ENCODE data around the gene SEZ6L2. TPM values are rescaled to one million over a fixed set of nuclear protein-coding genes. Genes with fewer than 3 reads are reported as not detected.

The SEZ6L2 gene
- total RNA-seq, 1 donor from 2014 or later = 2.1 TPM

DNA sequence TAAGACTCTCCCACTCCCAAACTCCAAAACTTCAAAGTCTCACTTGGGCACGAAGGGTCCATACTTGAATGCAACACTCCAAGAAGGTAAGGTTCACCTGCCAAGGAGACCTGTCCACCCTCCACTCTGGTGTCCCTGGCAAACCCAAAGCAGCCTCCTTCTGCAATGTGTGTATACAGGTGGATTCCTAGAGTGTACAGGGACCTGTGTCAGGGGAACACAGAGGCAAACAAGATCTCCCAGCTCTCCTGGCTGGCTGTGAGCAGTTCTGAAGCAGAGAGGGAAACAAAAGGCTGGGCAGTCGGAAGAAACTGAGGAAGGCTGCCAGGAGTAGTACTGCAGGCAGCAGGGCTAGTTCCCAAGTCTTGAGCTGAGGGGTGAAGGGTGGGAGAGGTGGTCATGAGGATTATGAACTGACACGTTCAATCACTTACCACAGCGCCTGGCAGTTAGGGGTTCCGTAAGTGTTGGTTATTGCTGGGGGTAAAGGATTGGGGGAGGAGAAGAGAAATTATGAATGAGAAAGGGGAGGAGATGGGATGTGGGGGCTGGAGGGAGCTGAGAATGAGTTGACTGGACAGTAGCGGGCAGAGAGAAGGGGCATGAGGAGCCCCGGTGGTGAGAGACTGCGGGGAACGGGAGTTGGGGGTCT, 25.9 kb upstream of the SEZ6L2 start:
- peaks cover 5 to 11% (median 10%) of the 10 kb centered on the region in 3 donors for H3K36me3 ChIP-seq (ENCODE audit: control insufficient read depth in 3 of 3, insufficient read depth in 3 of 3, low read length in 3 of 3)
- H3K9me3 ChIP-seq (ENCODE audit: control insufficient read depth in 3 of 3, low read length in 3 of 3) = no peaks in the 10 kb centered on the region
- H3K27ac ChIP-seq (ENCODE audit: low read depth, low read length) = no peak overlapping the region
- peaks cover 18 to 29% (median 19%) of the 10 kb centered on the region in 3 donors for H3K4me1 ChIP-seq (ENCODE audit: control insufficient read depth in 3 of 3, insufficient read depth in 3 of 3, low read length in 3 of 3)
- H3K9ac ChIP-seq (ENCODE audit: low read depth in 1 of 3, low read length in 3 of 3) = peak overlapping the region; percentile 71 to 92 (median 78)
- H3K27me3 ChIP-seq (ENCODE audit: control insufficient read depth in 3 of 3, insufficient read depth in 3 of 3, low read length in 3 of 3) = no peaks in the 10 kb centered on the region
- peak overlapping the region; percentile 80 to 95 (median 89) for H3K4me3 ChIP-seq (ENCODE audit: low read length in 3 of 3)

DNA sequence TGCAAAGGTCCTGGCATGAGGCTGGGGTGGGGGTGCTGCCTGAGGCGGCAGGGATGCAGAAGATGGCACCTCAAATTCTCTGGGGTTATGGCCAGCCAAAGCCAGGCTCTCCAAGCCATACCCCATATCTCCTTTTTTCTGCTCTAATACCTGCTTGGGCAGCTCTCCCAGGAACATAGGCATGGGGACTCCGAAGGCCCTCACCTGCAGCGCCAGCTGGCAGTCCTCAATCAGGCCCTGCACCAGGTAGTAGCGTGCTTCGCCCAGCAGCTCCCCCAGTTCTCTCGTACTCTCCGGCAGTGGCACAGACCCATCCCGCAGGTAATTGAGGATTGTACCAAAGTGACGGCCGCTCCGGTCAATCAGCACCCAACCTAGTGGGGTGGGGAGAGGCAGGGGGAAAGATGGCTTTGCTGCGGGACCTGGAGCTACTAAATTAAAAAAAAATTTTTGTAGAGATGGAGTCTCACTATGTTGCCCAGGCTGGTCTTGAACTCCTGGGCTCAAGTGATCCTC, 23.7 kb upstream of the SEZ6L2 start:
- Histone ChIP-seq H3K4me3 (ENCODE audit: low read length in 3 of 3) (no peak overlapping the region), H3K27ac (ENCODE audit: low read depth, low read length) (no peak overlapping the region), H3K4me1 (ENCODE audit: control insufficient read depth in 3 of 3, insufficient read depth in 3 of 3, low read length in 3 of 3) (peaks cover 18 to 29% (median 19%) of the 10 kb centered on the region in 3 donors), H3K36me3 (ENCODE audit: control insufficient read depth in 3 of 3, insufficient read depth in 3 of 3, low read length in 3 of 3) (peaks cover 5 to 17% (median 11%) of the 10 kb centered on the region in 3 donors), H3K27me3 (ENCODE audit: control insufficient read depth in 3 of 3, insufficient read depth in 3 of 3, low read length in 3 of 3) (no peaks in the 10 kb centered on the region), H3K9me3 (ENCODE audit: control insufficient read depth in 3 of 3, low read length in 3 of 3) (no peaks in the 10 kb centered on the region), H3K9ac (ENCODE audit: low read depth in 1 of 3, low read length in 3 of 3) (peak overlapping the region in 1 of 3 donors; percentile 33)

DNA sequence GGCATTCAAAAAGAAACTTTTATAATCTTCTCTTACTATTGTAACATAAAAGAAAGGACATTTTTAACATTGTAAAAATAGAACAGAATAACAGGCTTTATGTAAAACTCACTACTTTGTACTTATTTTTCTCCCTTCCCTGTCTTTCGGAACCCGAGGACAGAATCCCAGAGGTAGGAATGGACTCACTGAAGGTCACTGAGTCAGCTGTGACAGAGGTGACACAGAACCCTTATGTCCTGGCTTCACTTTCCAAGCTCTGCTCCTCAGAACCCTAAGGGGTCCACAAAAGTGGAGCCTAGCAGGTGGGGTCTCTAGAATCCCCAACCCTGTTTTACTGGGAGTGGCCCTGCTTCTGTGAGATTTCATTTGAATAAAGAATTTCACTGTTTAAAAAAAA, 23.0 kb upstream of the SEZ6L2 start:
- Histone ChIP-seq H3K4me1 (ENCODE audit: control insufficient read depth in 3 of 3, insufficient read depth in 3 of 3, low read length in 3 of 3) (peaks cover 17 to 28% (median 19%) of the 10 kb centered on the region in 3 donors), H3K9ac (ENCODE audit: low read depth in 1 of 3, low read length in 3 of 3) (no peak overlapping the region), H3K27me3 (ENCODE audit: control insufficient read depth in 3 of 3, insufficient read depth in 3 of 3, low read length in 3 of 3) (no peaks in the 10 kb centered on the region), H3K27ac (ENCODE audit: low read depth, low read length) (no peak overlapping the region), H3K9me3 (ENCODE audit: control insufficient read depth in 3 of 3, low read length in 3 of 3) (no peaks in the 10 kb centered on the region), H3K4me3 (ENCODE audit: low read length in 3 of 3) (no peak overlapping the region), H3K36me3 (ENCODE audit: control insufficient read depth in 3 of 3, insufficient read depth in 3 of 3, low read length in 3 of 3) (peaks cover 5 to 17% (median 11%) of the 10 kb centered on the region in 3 donors)

DNA sequence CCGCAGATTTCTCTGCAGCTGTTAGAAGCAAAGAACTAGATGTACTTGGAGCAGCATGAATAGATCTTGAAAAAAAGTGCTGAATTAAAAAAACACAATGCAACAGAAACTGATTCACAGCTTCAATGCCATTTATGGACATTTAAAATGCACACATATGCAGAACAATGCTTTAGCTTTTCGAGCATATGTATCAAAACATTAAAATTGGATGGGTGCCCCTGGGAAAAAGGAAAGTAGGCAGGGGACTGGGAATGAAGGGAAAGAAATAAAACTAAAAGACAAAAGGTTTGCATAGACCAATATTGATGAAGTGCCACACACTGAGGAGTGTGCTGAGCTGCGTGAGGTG, 21.7 kb upstream of the SEZ6L2 start:
- Histone ChIP-seq H3K27me3 (ENCODE audit: control insufficient read depth in 3 of 3, insufficient read depth in 3 of 3, low read length in 3 of 3) (no peaks in the 10 kb centered on the region), H3K4me3 (ENCODE audit: low read length in 3 of 3) (no peak overlapping the region), H3K4me1 (ENCODE audit: control insufficient read depth in 3 of 3, insufficient read depth in 3 of 3, low read length in 3 of 3) (peaks cover 7 to 17% (median 9%) of the 10 kb centered on the region in 3 donors), H3K9ac (ENCODE audit: low read depth in 1 of 3, low read length in 3 of 3) (no peak overlapping the region), H3K9me3 (ENCODE audit: control insufficient read depth in 3 of 3, low read length in 3 of 3) (no peaks in the 10 kb centered on the region), H3K27ac (ENCODE audit: low read depth, low read length) (no peak overlapping the region), H3K36me3 (ENCODE audit: control insufficient read depth in 3 of 3, insufficient read depth in 3 of 3, low read length in 3 of 3) (peaks cover 5 to 17% (median 16%) of the 10 kb centered on the region in 3 donors)

DNA sequence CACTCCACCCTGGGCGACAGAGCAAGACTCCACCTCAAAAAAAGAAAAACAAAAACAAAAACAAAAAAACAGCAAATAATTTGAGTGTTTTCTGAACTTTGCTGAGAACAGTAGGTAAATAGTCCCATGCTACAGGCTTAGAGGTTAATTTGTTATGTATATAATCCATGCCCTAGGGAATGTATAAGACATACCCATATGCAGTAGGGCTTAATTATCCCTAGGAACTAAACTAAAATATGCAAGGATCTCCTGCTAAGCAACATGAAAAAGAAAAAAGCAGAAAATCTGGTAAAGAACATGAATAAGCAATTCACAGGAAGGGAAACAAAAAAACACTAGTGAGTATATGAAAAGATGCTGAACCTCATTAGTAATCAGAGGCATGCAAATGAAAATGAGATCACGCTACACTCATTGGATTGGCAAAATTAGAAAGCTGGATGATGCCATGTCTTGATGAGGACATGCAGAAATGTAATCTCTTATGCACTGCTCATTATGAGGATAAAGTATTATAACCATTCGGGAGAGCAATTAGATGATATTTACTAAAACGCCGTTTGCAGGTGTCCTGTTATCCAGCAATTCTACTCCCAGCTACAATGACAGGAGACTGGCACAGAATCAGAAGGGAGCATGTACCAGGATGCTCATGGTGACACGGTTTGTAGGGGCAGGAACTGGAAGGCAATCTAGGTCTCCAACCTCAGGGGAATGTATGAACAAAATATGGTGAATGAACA, 21.1 kb upstream of the SEZ6L2 start:
- Histone ChIP-seq H3K4me3 (ENCODE audit: low read length in 3 of 3) (no peak overlapping the region), H3K4me1 (ENCODE audit: control insufficient read depth in 3 of 3, insufficient read depth in 3 of 3, low read length in 3 of 3) (peaks cover 6 to 14% (median 9%) of the 10 kb centered on the region in 3 donors), H3K9me3 (ENCODE audit: control insufficient read depth in 3 of 3, low read length in 3 of 3) (no peaks in the 10 kb centered on the region), H3K27me3 (ENCODE audit: control insufficient read depth in 3 of 3, insufficient read depth in 3 of 3, low read length in 3 of 3) (no peaks in the 10 kb centered on the region), H3K36me3 (ENCODE audit: control insufficient read depth in 3 of 3, insufficient read depth in 3 of 3, low read length in 3 of 3) (peaks cover 5 to 17% (median 16%) of the 10 kb centered on the region in 3 donors), H3K27ac (ENCODE audit: low read depth, low read length) (no peak overlapping the region), H3K9ac (ENCODE audit: low read depth in 1 of 3, low read length in 3 of 3) (no peak overlapping the region)

DNA sequence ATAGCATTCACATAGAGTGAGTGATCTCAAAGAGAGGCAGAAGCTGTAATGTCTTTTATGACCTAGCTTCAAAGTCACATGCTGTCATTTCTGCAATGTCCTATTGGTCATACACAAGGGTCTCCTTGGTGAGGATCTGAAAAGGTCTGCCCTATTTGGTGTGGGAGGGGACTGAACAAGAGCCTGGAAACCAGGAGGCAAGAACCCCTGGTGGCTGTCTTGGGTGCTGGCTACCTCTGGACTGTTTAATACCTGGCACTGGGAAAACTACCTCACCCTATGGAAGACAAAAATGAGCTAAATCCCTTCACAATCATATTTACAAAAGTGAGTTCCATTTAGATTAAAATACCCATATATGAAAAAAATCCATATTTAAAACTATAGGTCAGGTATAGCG, 17.6 kb upstream of the SEZ6L2 start:
- H3K9ac ChIP-seq (ENCODE audit: low read depth in 1 of 3, low read length in 3 of 3) = no peak overlapping the region
- no peak overlapping the region for H3K27ac ChIP-seq (ENCODE audit: low read depth, low read length)
- H3K4me1 ChIP-seq (ENCODE audit: control insufficient read depth in 3 of 3, insufficient read depth in 3 of 3, low read length in 3 of 3) = no peaks in the 10 kb centered on the region
- H3K36me3 ChIP-seq (ENCODE audit: control insufficient read depth in 3 of 3, insufficient read depth in 3 of 3, low read length in 3 of 3) = peaks cover 2 to 16% (median 10%) of the 10 kb centered on the region in 3 donors
- no peak overlapping the region for H3K4me3 ChIP-seq (ENCODE audit: low read length in 3 of 3)
- no peaks in the 10 kb centered on the region for H3K9me3 ChIP-seq (ENCODE audit: control insufficient read depth in 3 of 3, low read length in 3 of 3)
- no peaks in the 10 kb centered on the region for H3K27me3 ChIP-seq (ENCODE audit: control insufficient read depth in 3 of 3, insufficient read depth in 3 of 3, low read length in 3 of 3)

DNA sequence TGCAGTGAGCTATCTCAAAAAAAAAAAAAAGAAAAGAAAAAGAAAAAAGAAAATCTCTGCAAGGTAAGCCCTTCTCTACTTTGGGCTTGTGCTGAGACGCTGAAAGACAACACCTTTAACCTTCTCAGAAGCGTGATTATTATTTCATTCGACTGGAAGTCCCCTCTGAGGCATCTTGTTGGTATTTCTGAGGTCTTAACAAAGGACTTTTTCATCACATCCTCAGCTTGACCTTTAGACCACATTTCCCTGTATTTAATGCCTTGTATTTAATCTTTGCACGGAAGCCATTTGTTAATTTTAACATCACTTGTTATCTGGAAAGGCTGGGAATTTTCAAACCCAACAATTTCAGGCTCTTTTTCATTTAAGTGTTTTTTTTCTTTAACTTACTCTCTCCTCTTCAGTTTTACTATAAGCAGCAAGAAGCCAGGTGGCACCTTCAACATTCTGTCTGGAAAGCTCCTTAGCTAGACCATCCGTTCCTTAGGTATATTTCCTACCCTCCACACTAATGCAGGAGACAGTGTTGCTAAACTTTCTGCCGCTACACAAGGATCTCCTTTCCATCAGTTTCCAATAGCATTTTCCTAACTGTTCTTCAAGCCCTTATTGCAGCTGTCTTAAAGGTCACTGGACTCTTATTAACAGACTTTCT, 16.4 kb upstream of the SEZ6L2 start:
- H3K9ac ChIP-seq (ENCODE audit: low read depth in 1 of 3, low read length in 3 of 3) = no peak overlapping the region
- no peaks in the 10 kb centered on the region for H3K9me3 ChIP-seq (ENCODE audit: control insufficient read depth in 3 of 3, low read length in 3 of 3)
- H3K4me3 ChIP-seq (ENCODE audit: low read length in 3 of 3) = no peak overlapping the region
- H3K36me3 ChIP-seq (ENCODE audit: control insufficient read depth in 3 of 3, insufficient read depth in 3 of 3, low read length in 3 of 3) = peaks cover 2 to 10% (median 8%) of the 10 kb centered on the region in 3 donors
- H3K27ac ChIP-seq (ENCODE audit: low read depth, low read length) = no peak overlapping the region
- H3K4me1 ChIP-seq (ENCODE audit: control insufficient read depth in 3 of 3, insufficient read depth in 3 of 3, low read length in 3 of 3) = no peaks in the 10 kb centered on the region
- H3K27me3 ChIP-seq (ENCODE audit: control insufficient read depth in 3 of 3, insufficient read depth in 3 of 3, low read length in 3 of 3) = peaks cover 0 to 2% (median 0%) of the 10 kb centered on the region in 3 donors

DNA sequence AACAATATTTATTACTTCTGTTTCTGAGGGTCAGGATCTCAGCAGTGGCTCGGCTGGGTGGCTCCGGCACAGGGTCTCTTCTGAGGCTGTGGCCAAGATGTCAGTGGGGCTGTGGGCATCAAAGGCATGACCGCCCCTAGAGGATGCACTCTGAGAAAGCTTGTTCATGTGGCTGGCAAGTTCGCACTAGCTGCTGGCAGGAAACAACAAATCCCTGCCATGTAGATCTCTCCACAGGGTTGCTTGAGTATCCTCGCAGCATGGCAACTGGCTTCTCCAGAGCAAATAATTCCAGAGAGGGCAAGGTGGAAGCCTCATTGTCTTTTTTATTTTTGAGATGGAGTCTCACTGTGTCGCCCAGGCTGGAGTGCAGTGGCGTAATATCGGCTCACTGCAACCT, 14.2 kb upstream of the SEZ6L2 start:
- Histone ChIP-seq H3K9ac (ENCODE audit: low read depth in 1 of 3, low read length in 3 of 3) (no peak overlapping the region), H3K4me1 (ENCODE audit: control insufficient read depth in 3 of 3, insufficient read depth in 3 of 3, low read length in 3 of 3) (no peaks in the 10 kb centered on the region), H3K4me3 (ENCODE audit: low read length in 3 of 3) (no peak overlapping the region), H3K27me3 (ENCODE audit: control insufficient read depth in 3 of 3, insufficient read depth in 3 of 3, low read length in 3 of 3) (peaks cover 0 to 2% (median 0%) of the 10 kb centered on the region in 3 donors), H3K36me3 (ENCODE audit: control insufficient read depth in 3 of 3, insufficient read depth in 3 of 3, low read length in 3 of 3) (peaks cover 0 to 4% (median 2%) of the 10 kb centered on the region in 3 donors), H3K27ac (ENCODE audit: low read depth, low read length) (no peak overlapping the region), H3K9me3 (ENCODE audit: control insufficient read depth in 3 of 3, low read length in 3 of 3) (no peaks in the 10 kb centered on the region)

DNA sequence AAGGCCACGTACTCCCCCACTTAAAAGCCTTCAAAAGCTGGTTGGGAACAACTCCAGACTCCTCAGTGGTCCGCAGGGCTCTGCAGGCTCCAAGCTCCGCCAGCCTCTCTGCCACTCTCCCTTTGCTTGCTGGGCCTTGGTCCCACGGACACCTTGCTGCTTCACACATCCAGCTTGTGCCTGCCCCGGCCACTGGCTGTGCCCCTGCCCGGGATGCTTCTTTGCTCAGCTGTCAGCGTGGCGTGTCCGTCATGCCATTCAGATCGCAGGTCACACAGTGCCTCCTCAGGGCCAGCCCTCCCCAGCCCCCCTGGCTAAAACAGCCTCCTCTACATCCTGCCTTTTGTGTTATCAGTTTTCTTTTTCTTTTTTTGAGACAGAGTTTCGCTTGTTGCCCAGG, 12.7 kb upstream of the SEZ6L2 start:
- no peak overlapping the region for H3K4me3 ChIP-seq (ENCODE audit: low read length in 3 of 3)
- peaks cover 0 to 2% (median 0%) of the 10 kb centered on the region in 3 donors for H3K27me3 ChIP-seq (ENCODE audit: control insufficient read depth in 3 of 3, insufficient read depth in 3 of 3, low read length in 3 of 3)
- no peaks in the 10 kb centered on the region for H3K4me1 ChIP-seq (ENCODE audit: control insufficient read depth in 3 of 3, insufficient read depth in 3 of 3, low read length in 3 of 3)
- no peaks in the 10 kb centered on the region for H3K9me3 ChIP-seq (ENCODE audit: control insufficient read depth in 3 of 3, low read length in 3 of 3)
- H3K27ac ChIP-seq (ENCODE audit: low read depth, low read length) = no peak overlapping the region
- peaks cover 0 to 4% (median 2%) of the 10 kb centered on the region in 3 donors for H3K36me3 ChIP-seq (ENCODE audit: control insufficient read depth in 3 of 3, insufficient read depth in 3 of 3, low read length in 3 of 3)
- H3K9ac ChIP-seq (ENCODE audit: low read depth in 1 of 3, low read length in 3 of 3) = no peak overlapping the region

DNA sequence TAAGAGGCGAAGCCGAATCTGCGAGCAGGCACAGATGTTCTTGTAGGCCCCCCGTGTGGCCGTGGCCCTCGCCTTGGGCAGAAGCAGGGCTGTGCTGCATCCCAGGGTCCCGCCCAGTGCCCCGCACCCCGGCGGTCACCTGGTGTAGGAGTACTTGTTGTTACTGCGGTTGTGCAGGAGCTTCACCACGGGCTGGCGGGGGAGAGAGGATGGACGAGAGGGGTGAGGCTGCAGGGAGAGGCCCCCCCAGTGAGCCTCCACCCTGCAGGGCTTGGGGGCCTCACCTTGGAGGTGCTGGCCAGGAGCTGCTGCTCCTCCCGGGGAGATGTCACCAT, 12.3 kb upstream of the SEZ6L2 start:
- Histone ChIP-seq H3K4me1 (ENCODE audit: control insufficient read depth in 3 of 3, insufficient read depth in 3 of 3, low read length in 3 of 3) (no peaks in the 10 kb centered on the region), H3K9ac (ENCODE audit: low read depth in 1 of 3, low read length in 3 of 3) (no peak overlapping the region), H3K27me3 (ENCODE audit: control insufficient read depth in 3 of 3, insufficient read depth in 3 of 3, low read length in 3 of 3) (peaks cover 0 to 2% (median 0%) of the 10 kb centered on the region in 3 donors), H3K4me3 (ENCODE audit: low read length in 3 of 3) (no peak overlapping the region), H3K36me3 (ENCODE audit: control insufficient read depth in 3 of 3, insufficient read depth in 3 of 3, low read length in 3 of 3) (peaks cover 0 to 2% (median under 1%) of the 10 kb centered on the region in 3 donors), H3K9me3 (ENCODE audit: control insufficient read depth in 3 of 3, low read length in 3 of 3) (no peaks in the 10 kb centered on the region), H3K27ac (ENCODE audit: low read depth, low read length) (no peak overlapping the region)

All from skeletal muscle tissue (tissue), 4 donors.